Measurements from ENCODE around the gene SPATA18. TPM values are rescaled to one million over a fixed set of nuclear protein-coding genes. Genes with fewer than 3 reads are reported as not detected.

The SPATA18 gene
- total and polyA plus RNA-seq, 2 donors (not counting 1 experiment from before 2014, with no cell fraction given), result 0.42 to 1.9 TPM

- ChIA-PET CTCF (no interaction called here), POLR2A (no interaction called here)
- TF ChIP-seq CTCF (IDR thresholded peaks at IDR 0.05), result no peak
- TF ChIP-seq EZH2 (IDR thresholded peaks at IDR 0.05; ENCODE audit: borderline replicate concordance, insufficient read depth, low read depth, low read length, poor library complexity, severe bottlenecking), result no peak
- Histone ChIP-seq H3K27me3 (replicated peaks in 1 of 4; ENCODE audit: control extremely low read depth in 1 of 4, control insufficient read depth in 3 of 4, insufficient read depth in 4 of 4, low read length in 3 of 4) (no peaks in the 10 kb centered on the region), H2AFZ (ENCODE audit: insufficient read depth, low read depth, low read length, poor library complexity, severe bottlenecking) (no peak overlapping the region), H3K9me3 (ENCODE audit: control extremely low read depth in 1 of 3, control insufficient read depth in 2 of 3, insufficient read depth in 1 of 3, low read length in 2 of 3) (no peaks in the 10 kb centered on the region), H3K9ac (ENCODE audit: low read length) (no peak overlapping the region), H3K36me3 (replicated peaks in 1 of 2; ENCODE audit: control extremely low read depth in 1 of 2, control insufficient read depth in 1 of 2, extremely low read depth in 1 of 2, insufficient read depth in 2 of 2, low read length in 1 of 2) (no peaks in the 10 kb centered on the region), H3K27ac (ENCODE audit: low read length in 2 of 2) (no peak overlapping the region), H3K4me2 (replicated peaks; ENCODE audit: low read depth, low read length, poor library complexity, severe bottlenecking) (no peak overlapping the region), H4K20me1 (ENCODE audit: control insufficient read depth, insufficient read depth, low read length, poor library complexity, severe bottlenecking) (no peaks in the 10 kb centered on the region), H3K79me2 (ENCODE audit: control insufficient read depth, insufficient read depth, low read length) (no peaks in the 10 kb centered on the region), H3K4me3 (ENCODE audit: control extremely low read depth in 1 of 5, extremely low read depth in 1 of 5, insufficient read depth in 1 of 5, low read depth in 2 of 5, low read length in 4 of 5) (no peak overlapping the region), H3K4me1 (ENCODE audit: control insufficient read depth in 2 of 2, insufficient read depth in 2 of 2, low read length in 2 of 2) (no peaks in the 10 kb centered on the region)
- 71% methylated on average over 2 of the region's 2 CpGs for WGBS (ENCODE audit: insufficient coverage)
- H3K9me3 Mint-ChIP-seq (ENCODE audit: insufficient read depth), result no peaks in the 10 kb centered on the region
- intact Hi-C loops (cut with micrococcal nuclease), result no loop called here
- H3K27me3 Mint-ChIP-seq, result no peaks in the 10 kb centered on the region
- DNase-seq (no peak), ATAC-seq (ENCODE audit: low read depth) (no peak)
- H3K4me1 Mint-ChIP-seq, result no peaks in the 10 kb centered on the region
- no peak overlapping the region for H3K27ac Mint-ChIP-seq
- no peak overlapping the region for H3K4me3 Mint-ChIP-seq
Observed at GRCh38 chr4:52142816-52143215, 91.7 kb downstream of the SPATA18 start.

- Mint-ChIP-seq H3K4me1 (no peaks in the 10 kb centered on the region), H3K27me3 (no peaks in the 10 kb centered on the region), H3K27ac (no peak overlapping the region), H3K4me3 (no peak overlapping the region), H3K9me3 (ENCODE audit: insufficient read depth) (no peaks in the 10 kb centered on the region)
- Histone ChIP-seq H3K4me3 (ENCODE audit: control extremely low read depth in 1 of 5, extremely low read depth in 1 of 5, insufficient read depth in 1 of 5, low read depth in 2 of 5, low read length in 4 of 5) (no peak overlapping the region), H3K9me3 (ENCODE audit: control extremely low read depth in 1 of 3, control insufficient read depth in 2 of 3, insufficient read depth in 1 of 3, low read length in 2 of 3) (no peaks in the 10 kb centered on the region), H3K9ac (ENCODE audit: low read length) (no peak overlapping the region), H4K20me1 (ENCODE audit: control insufficient read depth, insufficient read depth, low read length, poor library complexity, severe bottlenecking) (no peaks in the 10 kb centered on the region), H3K27ac (ENCODE audit: low read length in 2 of 2) (no peak overlapping the region), H3K79me2 (ENCODE audit: control insufficient read depth, insufficient read depth, low read length) (no peaks in the 10 kb centered on the region), H3K4me2 (replicated peaks; ENCODE audit: low read depth, low read length, poor library complexity, severe bottlenecking) (no peak overlapping the region), H3K27me3 (replicated peaks in 1 of 4; ENCODE audit: control extremely low read depth in 1 of 4, control insufficient read depth in 3 of 4, insufficient read depth in 4 of 4, low read length in 3 of 4) (no peaks in the 10 kb centered on the region), H2AFZ (ENCODE audit: insufficient read depth, low read depth, low read length, poor library complexity, severe bottlenecking) (no peak overlapping the region), H3K4me1 (ENCODE audit: control insufficient read depth in 2 of 2, insufficient read depth in 2 of 2, low read length in 2 of 2) (no peaks in the 10 kb centered on the region), H3K36me3 (replicated peaks in 1 of 2; ENCODE audit: control extremely low read depth in 1 of 2, control insufficient read depth in 1 of 2, extremely low read depth in 1 of 2, insufficient read depth in 2 of 2, low read length in 1 of 2) (no peaks in the 10 kb centered on the region)
- 60% methylated on average over 2 of the region's 3 CpGs for WGBS (ENCODE audit: insufficient coverage)
- intact Hi-C loops (cut with micrococcal nuclease), result no loop called here
- no peak for ATAC-seq (ENCODE audit: low read depth)
- ChIA-PET POLR2A (no interaction called here), CTCF (no interaction called here)
- TF ChIP-seq CTCF (IDR thresholded peaks at IDR 0.05) (no peak), EZH2 (IDR thresholded peaks at IDR 0.05; ENCODE audit: borderline replicate concordance, insufficient read depth, low read depth, low read length, poor library complexity, severe bottlenecking) (no peak)
- no peak for DNase-seq
Observed at GRCh38 chr4:52143815-52144214, 92.7 kb downstream of the SPATA18 start.
